Spleen (tissue), 11 donors: ENCODE measurements around the gene HBQ1. TPM values are rescaled to one million over a fixed set of nuclear protein-coding genes. Genes with fewer than 3 reads are reported as not detected.
A peak's percentile ranks its signal among the peaks of the same experiment; 100 is the strongest.

Experiments used
- DNase-seq: peaks from one replicate; pipeline ENCODE4 v3.0.0-alpha.2; 2020
- H3K27ac ChIP-seq, 8 donors: fragments of 200-600 bp; sonication (generic) in 7 of 8; 1 replicate in 4 of 8; 2 replicates in 4 of 8; pipeline versions ENCODE4 v1.5.0 to v1.8.0; 2016 to 2021; ENCODE audit warnings: inconsistent platforms in 4 of 8, mild to moderate bottlenecking in 4 of 8, moderate library complexity in 1 of 8
- H3K27me3 ChIP-seq, 7 donors: fragments of 200-600 bp; sonication (generic) in 6 of 7; replicated peaks in 1 of 7; 1 replicate in 4 of 7; 2 replicates in 3 of 7; pipeline versions ENCODE4 v1.5.0 to v1.8.0; 2016 to 2021; ENCODE audit warnings: inconsistent platforms in 3 of 7, mild to moderate bottlenecking in 1 of 7
- H3K36me3 ChIP-seq, 6 donors: fragments of 200-600 bp; sonication (generic) in 5 of 6; 1 replicate in 4 of 6; 2 replicates in 2 of 6; pipeline versions ENCODE4 v1.5.0 to v1.8.0; 2016 to 2021; ENCODE audit warnings: inconsistent platforms in 2 of 6
- H3K4me1 ChIP-seq, 6 donors: fragments of 200-600 bp; sonication (generic) in 5 of 6; 1 replicate in 3 of 6; 2 replicates in 3 of 6; pipeline versions ENCODE4 v1.5.0 to v1.8.0; 2016 to 2021; ENCODE audit warnings: inconsistent platforms in 3 of 6
- H3K4me3 ChIP-seq, 8 donors: fragments of 200-600 bp; sonication (generic) in 7 of 8; 1 replicate in 4 of 8; 2 replicates in 4 of 8; pipeline versions ENCODE4 v1.5.0 to v1.8.0; 2016 to 2021; ENCODE audit warnings: inconsistent platforms in 4 of 8, mild to moderate bottlenecking in 4 of 8, moderate library complexity in 2 of 8
- H3K9me3 ChIP-seq, 8 donors: fragments of 200-600 bp; sonication (generic) in 7 of 8; 1 replicate in 4 of 8; 2 replicates in 4 of 8; pipeline versions ENCODE4 v1.5.0 to v1.8.0; 2016 to 2021; ENCODE audit warnings: inconsistent platforms in 4 of 8
- CTCF ChIP-seq, 11 experiments: fragments of 200-600 bp in 7 of 11; fragments of 450-650 bp in 4 of 11; sonication (generic) in 4 of 11; IDR thresholded peaks in 8 of 11; conservative IDR thresholded peaks in 3 of 11; 1 replicate in 7 of 11; 2 replicates in 4 of 11; pipeline versions ENCODE4 v1.4.0 to v1.8.0; 2016 to 2021; ENCODE audit warnings: antibody characterized with exemption in 11 of 11, inconsistent platforms in 4 of 11, mild to moderate bottlenecking in 1 of 11
- POLR2A ChIP-seq, 3 donors: fragments of 450-650 bp; IDR thresholded peaks; one replicate each; pipeline ENCODE4 v1.5.1; 2017; ENCODE audit warnings: antibody characterized with exemption in 3 of 3, mild to moderate bottlenecking in 1 of 3
- POLR2AphosphoS5 ChIP-seq, 3 donors: sonication (generic); formaldehyde crosslinking; IDR thresholded peaks; one replicate each; pipeline ENCODE4 v1.5.1; 2017; ENCODE audit warnings: antibody characterized with exemption in 3 of 3
- WGBS, 5 donors: extraction: QIAGEN DNeasy Blood & Tissue Kit in 3 of 5; methylation state at CpG; one replicate each; pipeline versions ENCODE4 v1.1.5 to v1.1.7; 2013 to 2018; 5-methylcytosine and 5-hydroxymethylcytosine counted together
- intact Hi-C: fragments of 100-400 bp; cut with DNase I; formaldehyde crosslinking; loops from one replicate; pipeline ENCODE4 v1.15.0; 2023; ENCODE audit warnings: low total_unique reads
- polyA plus RNA-seq, 3 donors: library from polyadenylated mRNA; stranded (reverse); fragments of 200-250 nt; gene quantifications; one replicate each; pipeline ENCODE4 v1.2.1, GENCODE V29; 2013
- total RNA-seq, 7 donors: library from RNA; depleted of rRNA in 3 of 7; stranded (reverse); fragments of >200 nt in 3 of 7; fragmentation: NEBNext Ultra II Directional in 4 of 7; extraction: Animal tissue kit (Norgen Biotek cat#: 25700) in 4 of 7; gene quantifications; one replicate each; pipeline versions ENCODE4 v1.1.0 to v1.2.1, GENCODE V29; 2016 to 2021
- donor health status: healthy with polysubstance abuse.
- donor health status: DM: no; HTN: no; CAD: no; lungs with moderate emphysema.
- donor health status: DM: no; HTN: no; CAD: no.
- donor health status: Bipolar disorder and iron deficiency.
- donor health status: healthy.
- donor health status: DM: no; HTN: no; CAD: no.
- donor health status: DM: yes; HTN: yes; CAD: no.

The HBQ1 gene
- total and polyA plus RNA-seq, 10 donors: 0.41 to 11.3 (median 6.6) TPM; not detected in 3

DNA sequence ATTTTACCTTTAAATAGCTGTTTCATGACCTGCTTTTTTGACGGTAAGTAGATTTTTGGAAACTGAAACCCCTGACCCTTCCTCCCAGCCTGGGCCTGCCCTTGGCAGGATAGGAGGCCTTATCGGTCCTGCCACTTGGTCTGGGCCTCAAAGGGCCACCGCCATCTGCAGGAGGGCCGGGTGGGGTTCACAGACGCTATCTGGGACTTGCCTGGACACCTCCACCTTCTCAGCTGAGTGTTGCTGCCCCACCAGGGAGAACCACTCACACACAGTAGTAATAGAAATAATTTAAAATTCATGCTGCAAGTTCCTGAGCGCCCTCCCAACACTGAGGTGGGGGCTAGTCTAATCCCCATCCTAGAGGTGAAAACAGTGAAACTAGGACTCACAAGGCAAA lies 37.2 kb upstream of the HBQ1 start:
- Histone ChIP-seq H3K4me1 (peaks cover 0 to 7% (median 0%) of the 10 kb centered on the region in 6 donors), H3K36me3 (no peaks in the 10 kb centered on the region), H3K27me3 (peaks cover 0 to 14% (median 0%) of the 10 kb centered on the region in 7 donors), H3K9me3 (no peaks in the 10 kb centered on the region), H3K27ac (no peak overlapping the region), H3K4me3 (no peak overlapping the region)
- TF ChIP-seq POLR2A (IDR thresholded peaks at IDR 0.05): no peak
- no peak for TF ChIP-seq POLR2AphosphoS5 (IDR thresholded peaks at IDR 0.05)
- TF ChIP-seq CTCF (IDR thresholded peaks at IDR 0.05 in 8 of 11, conservative IDR thresholded peaks at IDR 0.05 in 3 of 11): no peak
- intact Hi-C loops: no loop called here
- WGBS, 5 donors: 76 to 88% (median 86%) methylated on average over 6 of the region's 6 CpGs
- peak; percentile 32 for DNase-seq

DNA sequence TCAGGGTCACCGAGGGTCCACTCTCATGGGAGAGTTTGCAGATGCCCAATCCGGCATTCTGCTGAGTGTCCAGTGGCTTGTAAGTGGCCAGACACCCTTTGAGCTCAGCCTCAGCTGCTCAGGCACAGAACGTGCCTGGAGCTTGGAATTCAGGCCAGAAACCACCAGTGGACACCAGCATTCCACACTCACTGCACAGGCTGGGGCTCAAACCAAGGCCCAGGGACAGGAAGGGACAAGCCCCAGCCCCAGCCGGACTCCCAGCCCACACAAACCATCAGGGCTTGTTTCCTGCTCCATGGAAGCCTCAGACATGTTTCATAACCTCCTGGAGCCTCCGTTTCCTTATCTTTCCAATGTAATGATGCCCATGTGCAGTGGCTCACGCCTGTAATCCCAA lies 36.8 kb upstream of the HBQ1 start:
- H3K4me1 ChIP-seq: peaks cover 0 to 7% (median 0%) of the 10 kb centered on the region in 6 donors
- peaks cover 0 to 14% (median 0%) of the 10 kb centered on the region in 7 donors for H3K27me3 ChIP-seq
- peak; percentile 28 for DNase-seq
- no peaks in the 10 kb centered on the region for H3K9me3 ChIP-seq
- H3K27ac ChIP-seq: no peak overlapping the region
- no peak for TF ChIP-seq POLR2A (IDR thresholded peaks at IDR 0.05)
- no peak for TF ChIP-seq CTCF (IDR thresholded peaks at IDR 0.05 in 8 of 11, conservative IDR thresholded peaks at IDR 0.05 in 3 of 11)
- TF ChIP-seq POLR2AphosphoS5 (IDR thresholded peaks at IDR 0.05): no peak
- WGBS, 5 donors: 61 to 81% (median 73%) methylated on average over 5 to 6 of the region's 6 CpGs
- H3K4me3 ChIP-seq: no peak overlapping the region
- H3K36me3 ChIP-seq: no peaks in the 10 kb centered on the region
- intact Hi-C loops: no loop called here

DNA sequence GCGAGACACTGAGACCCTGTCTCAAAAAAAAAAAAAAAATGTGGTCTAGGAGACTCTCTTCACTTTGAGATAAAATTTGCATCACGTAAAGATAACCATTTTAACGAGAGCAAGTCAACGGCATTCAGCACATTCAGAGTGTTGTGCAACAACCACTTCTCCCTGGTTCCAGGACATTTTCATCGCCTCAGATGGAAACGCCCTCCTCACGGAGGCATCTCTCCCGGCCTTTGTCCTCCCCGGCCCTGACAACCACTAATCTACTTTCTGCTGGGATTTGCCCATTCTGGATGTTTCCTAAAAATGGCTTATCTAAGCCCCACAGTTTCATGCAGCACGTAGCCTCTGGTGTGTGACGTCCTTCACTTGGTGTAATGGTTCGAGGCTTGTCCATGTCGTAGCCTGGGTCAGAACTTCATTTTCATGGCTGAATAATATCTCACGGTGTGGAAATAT lies 35.4 kb upstream of the HBQ1 start:
- TF ChIP-seq POLR2AphosphoS5 (IDR thresholded peaks at IDR 0.05) (no peak), POLR2A (IDR thresholded peaks at IDR 0.05) (no peak), CTCF (IDR thresholded peaks at IDR 0.05 in 8 of 11, conservative IDR thresholded peaks at IDR 0.05 in 3 of 11) (no peak)
- H3K27me3 ChIP-seq: peaks cover 0 to 17% (median 0%) of the 10 kb centered on the region in 7 donors
- peak; percentile 1 for DNase-seq
- H3K4me1 ChIP-seq: no peaks in the 10 kb centered on the region
- no peak overlapping the region for H3K4me3 ChIP-seq
- H3K36me3 ChIP-seq: no peaks in the 10 kb centered on the region
- no peaks in the 10 kb centered on the region for H3K9me3 ChIP-seq
- 79 to 90% (median 85%) methylated on average over 14 of the region's 14 CpGs for WGBS, 5 donors
- intact Hi-C loops: no loop called here
- H3K27ac ChIP-seq: no peak overlapping the region

DNA sequence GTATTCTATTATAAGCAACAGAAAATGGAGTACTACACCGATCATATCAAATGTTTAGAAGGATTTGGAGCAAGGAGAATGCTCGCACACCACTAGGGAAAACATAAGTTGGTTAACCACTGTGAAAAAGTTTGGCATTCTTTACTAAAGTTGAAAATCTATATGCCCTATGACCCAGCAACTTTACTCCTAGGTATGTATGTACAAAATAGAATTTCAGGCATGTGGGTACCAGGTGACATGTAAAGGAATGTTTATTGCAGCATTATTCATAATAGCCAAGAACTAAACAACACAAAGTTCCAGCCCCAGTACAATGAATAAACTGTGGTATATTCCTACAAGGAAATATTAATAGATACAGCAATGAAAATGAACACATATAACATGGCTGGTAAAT lies 33.6 kb upstream of the HBQ1 start:
- no peaks in the 10 kb centered on the region for H3K36me3 ChIP-seq
- no peak for DNase-seq
- no peaks in the 10 kb centered on the region for H3K4me1 ChIP-seq
- peaks cover 0 to 26% (median 6%) of the 10 kb centered on the region in 7 donors for H3K27me3 ChIP-seq
- 84 to 94% (median 90%) methylated on average over 2 of the region's 2 CpGs for WGBS, 5 donors
- no peak for TF ChIP-seq POLR2A (IDR thresholded peaks at IDR 0.05)
- TF ChIP-seq POLR2AphosphoS5 (IDR thresholded peaks at IDR 0.05): no peak
- TF ChIP-seq CTCF (IDR thresholded peaks at IDR 0.05 in 8 of 11, conservative IDR thresholded peaks at IDR 0.05 in 3 of 11): no peak
- intact Hi-C loops: no loop called here
- H3K4me3 ChIP-seq: no peak overlapping the region
- no peak overlapping the region for H3K27ac ChIP-seq
- no peaks in the 10 kb centered on the region for H3K9me3 ChIP-seq
